Ishikawa (cell line): ENCODE measurements around the gene MED28.

Experiments used
- EP300 ChIP-seq: IDR thresholded peaks from 2 replicates; pipeline ENCODE4 v1.6.1; 2012; ENCODE audit warnings: borderline replicate concordance
- FOXM1 ChIP-seq: IDR thresholded peaks from 2 replicates; pipeline ENCODE4 v1.6.1; 2012; ENCODE audit warnings: low read depth, borderline replicate concordance
- NFIC ChIP-seq: IDR thresholded peaks from 2 replicates; pipeline ENCODE4 v1.6.1; 2012
- RAD21 ChIP-seq: IDR thresholded peaks from 2 replicates; pipeline ENCODE4 v1.6.1; 2012; ENCODE audit warnings: low read depth
- TAF1 ChIP-seq: IDR thresholded peaks from 2 replicates; pipeline ENCODE4 v1.6.1; 2012; ENCODE audit warnings: low read depth, mild to moderate bottlenecking
- YY1 ChIP-seq: IDR thresholded peaks from 2 replicates; pipeline ENCODE4 v1.6.1; 2012; ENCODE audit warnings: low read depth
- TF ChIP-seq, protein P1 (sequence below): IDR thresholded peaks from 2 replicates; pipeline ENCODE4 v1.6.1; 2012; ENCODE audit warnings: low read depth, mild to moderate bottlenecking

DNA sequence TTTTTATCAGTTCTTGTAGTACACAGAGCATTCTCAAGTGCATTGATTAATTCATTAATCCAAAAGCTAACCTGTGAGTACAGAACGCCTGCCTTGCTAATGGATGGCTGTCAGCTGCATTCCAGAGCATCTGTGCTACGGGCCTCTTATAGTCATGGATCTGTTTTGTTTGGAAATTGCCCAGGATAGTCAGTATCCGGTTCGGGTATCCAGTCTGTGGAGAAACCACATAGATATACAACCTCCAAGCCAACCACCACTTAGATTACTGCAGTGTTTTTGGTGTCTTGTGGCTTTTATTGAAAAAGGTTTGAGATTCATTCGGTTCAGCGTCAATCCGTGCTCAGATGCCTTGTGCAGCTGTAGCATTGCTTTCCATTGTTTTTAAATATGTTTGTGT, 33.5 kb upstream of the MED28 start:
- TF ChIP-seq EP300 (no peak), NFIC (no peak), TAF1 (no peak), YY1 (no peak), RAD21 (no peak), FOXM1 (no peak)
- TF ChIP-seq, protein P1, sequence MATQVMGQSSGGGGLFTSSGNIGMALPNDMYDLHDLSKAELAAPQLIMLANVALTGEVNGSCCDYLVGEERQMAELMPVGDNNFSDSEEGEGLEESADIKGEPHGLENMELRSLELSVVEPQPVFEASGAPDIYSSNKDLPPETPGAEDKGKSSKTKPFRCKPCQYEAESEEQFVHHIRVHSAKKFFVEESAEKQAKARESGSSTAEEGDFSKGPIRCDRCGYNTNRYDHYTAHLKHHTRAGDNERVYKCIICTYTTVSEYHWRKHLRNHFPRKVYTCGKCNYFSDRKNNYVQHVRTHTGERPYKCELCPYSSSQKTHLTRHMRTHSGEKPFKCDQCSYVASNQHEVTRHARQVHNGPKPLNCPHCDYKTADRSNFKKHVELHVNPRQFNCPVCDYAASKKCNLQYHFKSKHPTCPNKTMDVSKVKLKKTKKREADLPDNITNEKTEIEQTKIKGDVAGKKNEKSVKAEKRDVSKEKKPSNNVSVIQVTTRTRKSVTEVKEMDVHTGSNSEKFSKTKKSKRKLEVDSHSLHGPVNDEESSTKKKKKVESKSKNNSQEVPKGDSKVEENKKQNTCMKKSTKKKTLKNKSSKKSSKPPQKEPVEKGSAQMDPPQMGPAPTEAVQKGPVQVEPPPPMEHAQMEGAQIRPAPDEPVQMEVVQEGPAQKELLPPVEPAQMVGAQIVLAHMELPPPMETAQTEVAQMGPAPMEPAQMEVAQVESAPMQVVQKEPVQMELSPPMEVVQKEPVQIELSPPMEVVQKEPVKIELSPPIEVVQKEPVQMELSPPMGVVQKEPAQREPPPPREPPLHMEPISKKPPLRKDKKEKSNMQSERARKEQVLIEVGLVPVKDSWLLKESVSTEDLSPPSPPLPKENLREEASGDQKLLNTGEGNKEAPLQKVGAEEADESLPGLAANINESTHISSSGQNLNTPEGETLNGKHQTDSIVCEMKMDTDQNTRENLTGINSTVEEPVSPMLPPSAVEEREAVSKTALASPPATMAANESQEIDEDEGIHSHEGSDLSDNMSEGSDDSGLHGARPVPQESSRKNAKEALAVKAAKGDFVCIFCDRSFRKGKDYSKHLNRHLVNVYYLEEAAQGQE, result no peak
